Measurements from ENCODE around the gene ABHD17C.

- TF ChIP-seq CTCF (conservative IDR thresholded peaks at IDR 0.05; ENCODE audit: low read length) (no peak), EZH2phosphoT487 (IDR thresholded peaks at IDR 0.05; ENCODE audit: borderline replicate concordance) (no peak)
These were observed 21.4 kb upstream of the ABHD17C start for GRCh38 chr15:80673561-80674244.
